A549 (cell line): Measurements from ENCODE around the gene SEC22C. TPM values are rescaled to one million over a fixed set of nuclear protein-coding genes. Genes with fewer than 3 reads are reported as not detected.

Experiments used
- ATAC-seq, 2 experiments: fragments of 200-7000 bp in 1 of 2; fragments of >200 bp in 1 of 2; cut with Nextera tagmentation in 1 of 2; cut with Tn5 transposase in 1 of 2; 3 replicates each; pipeline versions ENCODE4 v1.8.0 to v1.9.1; 2018 to 2020; ENCODE audit warnings: mild to moderate bottlenecking in 1 of 2, moderate library complexity in 1 of 2
- CTCF ChIA-PET: fragments of 300-600 bp; sonication (Branson Sonifier 250); formaldehyde crosslinking; extraction: SDS; loops from one replicate; lab custom pipeline; 2021; ENCODE audit warnings: antibody characterized with exemption, inconsistent platforms; lab: Yijun Ruan, JAX
- POLR2A ChIA-PET: fragments of 350-600 bp; formaldehyde crosslinking; extraction: SDS; loops from one replicate; lab custom pipeline; 2021; ENCODE audit warnings: antibody characterized with exemption, inconsistent platforms; lab: Yijun Ruan, JAX
- DNase-seq, 2 experiments: peaks; one replicate each; pipeline versions ENCODE4 v3.0.0 to v3.0.0-alpha.2; 2011 to 2016; ENCODE audit warnings: low read depth in 1 of 2, low spot score in 1 of 2
- FAIRE-seq: peaks from 2 replicates; lab custom pipeline; 2011; peaks lifted over from hg19 to GRCh38; lab: Jason Lieb, UNC
- H3K27ac ChIP-seq, 2 experiments: fragments of >200 bp; sonication (Bioruptor Twin); formaldehyde crosslinking; 3 replicates each; pipeline ENCODE4 v1.5.1; 2016 to 2017
- H3K4me1 ChIP-seq: fragments of >200 bp; sonication (Bioruptor Twin); formaldehyde crosslinking; 3 replicates; pipeline ENCODE4 v1.6.1; 2016
- H3K4me2 ChIP-seq: fragments of >200 bp; sonication (Bioruptor Twin); formaldehyde crosslinking; 3 replicates; pipeline ENCODE4 v1.6.1; 2016
- H3K4me3 ChIP-seq: fragments of >200 bp; sonication (Bioruptor Twin); formaldehyde crosslinking; 3 replicates; pipeline ENCODE4 v1.5.1; 2016
- H3K9me3 ChIP-seq: fragments of >200 bp; sonication (Bioruptor Twin); formaldehyde crosslinking; 3 replicates; pipeline ENCODE4 v1.6.1; 2016
- BHLHE40 ChIP-seq: IDR thresholded peaks from 2 replicates; pipeline ENCODE4 v1.6.1; 2012; ENCODE audit warnings: low read depth, low read length, inconsistent platforms
- CBX8 ChIP-seq: fragments of 200-600 bp; sonication (generic); IDR thresholded peaks from 2 replicates; pipeline ENCODE4 v1.6.1; 2016
- CHD2 ChIP-seq: fragments of 150-350 bp; IDR thresholded peaks from 2 replicates; pipeline ENCODE4 v1.6.1; 2014; ENCODE audit warnings: low read length; ENCODE audit not compliant: partially characterized antibody
- EP300 ChIP-seq, 2 experiments: fragments of >200 bp; sonication (Bioruptor Twin); formaldehyde crosslinking; IDR thresholded peaks; 2 replicates in 1 of 2; 3 replicates in 1 of 2; pipeline ENCODE4 v1.6.1; 2016 to 2017
- FOSL2 ChIP-seq, 2 experiments: fragments of 450-650 bp in 1 of 2; fragments of >200 bp in 1 of 2; sonication (Bioruptor Twin) in 1 of 2; formaldehyde crosslinking; IDR thresholded peaks; 2 replicates each; pipeline versions ENCODE4 v1.5.0 to v1.6.1; 2016 to 2020; ENCODE audit warnings: mild to moderate bottlenecking in 1 of 2, moderate library complexity in 1 of 2
- FOXS1 ChIP-seq: fragments of 250-450 bp; sonication (Bioruptor Pico); IDR thresholded peaks from 2 replicates; pipeline ENCODE4 v1.5.0; 2020; ENCODE audit warnings: mild to moderate bottlenecking, moderate library complexity
- GATA3 ChIP-seq: IDR thresholded peaks from 2 replicates; pipeline ENCODE4 v1.6.1; 2012; ENCODE audit warnings: borderline replicate concordance
- HEYL ChIP-seq: fragments of 250-450 bp; sonication (Bioruptor Pico); IDR thresholded peaks from 2 replicates; pipeline ENCODE4 v1.8.0; 2021; ENCODE audit warnings: mild to moderate bottlenecking, moderate library complexity
- HOXA7 ChIP-seq: fragments of 250-450 bp; sonication (Bioruptor Pico); IDR thresholded peaks from 2 replicates; pipeline ENCODE4 v1.5.0; 2020; ENCODE audit warnings: mild to moderate bottlenecking, moderate library complexity
- JUNB ChIP-seq: fragments of >200 bp; sonication (Bioruptor Twin); formaldehyde crosslinking; IDR thresholded peaks from 2 replicates; pipeline ENCODE4 v1.6.1; 2016
- KDM1A ChIP-seq: fragments of 200-600 bp; sonication (generic); IDR thresholded peaks from 2 replicates; pipeline ENCODE4 v1.6.1; 2016; ENCODE audit warnings: low read depth, mild to moderate bottlenecking
- KDM5A ChIP-seq: fragments of 200-600 bp; sonication (generic); IDR thresholded peaks from 2 replicates; pipeline ENCODE4 v1.6.1; 2016; ENCODE audit warnings: antibody characterized with exemption, mild to moderate bottlenecking
- POLR2A ChIP-seq: IDR thresholded peaks from 2 replicates; pipeline ENCODE4 v1.6.1; 2012; ENCODE audit warnings: mild to moderate bottlenecking, low read length
- POLR2AphosphoS2 ChIP-seq: conservative IDR thresholded peaks from 2 replicates; pipeline ENCODE4 v1.6.1; 2012; ENCODE audit warnings: low read length, improper control_type of control experiment, inconsistent platforms
- RFX5 ChIP-seq: fragments of 450-650 bp; IDR thresholded peaks from 2 replicates; pipeline ENCODE4 v1.7.1; 2014; ENCODE audit warnings: antibody characterized with exemption, mild to moderate bottlenecking, moderate library complexity
- SMC3 ChIP-seq: fragments of >200 bp; sonication (Bioruptor Twin); formaldehyde crosslinking; IDR thresholded peaks from 3 replicates; pipeline ENCODE4 v1.6.1; 2018; ENCODE audit warnings: inconsistent platforms
- SREBF2 ChIP-seq: fragments of 450-650 bp; IDR thresholded peaks from 2 replicates; pipeline ENCODE4 v1.6.1; 2014; ENCODE audit warnings: mild to moderate bottlenecking, moderate library complexity
- ZFP36 ChIP-seq: fragments of 450-650 bp; IDR thresholded peaks from 2 replicates; pipeline ENCODE4 v1.6.1; 2014; ENCODE audit warnings: borderline replicate concordance; ENCODE audit not compliant: partially characterized antibody
- WGBS: methylation state at CpG from one replicate; pipeline ENCODE4 v1.1.6; 2017; ENCODE audit errors: missing lambda C conversion rate; 5-methylcytosine and 5-hydroxymethylcytosine counted together
- polyA plus RNA-seq, 4 experiments: library from polyadenylated mRNA; depleted of rRNA in 3 of 4; stranded (reverse); fragments of >200 nt; fragmentation: RNase III in 1 of 4; extraction: RNeasy Plus Mini Kit Qiagen cat#74134 plus additional on column Dnase treatment in 1 of 4; gene quantifications; 2 replicates in 3 of 4; 3 replicates in 1 of 4; pipeline ENCODE4 v1.2.3, GENCODE V29; 2011 to 2017
- TF ChIP-seq, protein P1 (sequence below): fragments of 250-450 bp; sonication (Bioruptor Pico); IDR thresholded peaks from 2 replicates; pipeline ENCODE4 v1.5.0; 2021; ENCODE audit warnings: mild to moderate bottlenecking, moderate library complexity, borderline replicate concordance
- TF ChIP-seq, protein P2 (sequence below): IDR thresholded peaks from 2 replicates; pipeline ENCODE4 v1.6.1; 2012
- TF ChIP-seq, protein P3 (sequence below): fragments of 250-450 bp; sonication (Bioruptor Pico); IDR thresholded peaks from 2 replicates; pipeline ENCODE4 v1.5.0; 2020; ENCODE audit warnings: low read depth, mild to moderate bottlenecking, moderate library complexity
- TF ChIP-seq, protein P4 (sequence below): fragments of 450-650 bp; IDR thresholded peaks from 2 replicates; pipeline ENCODE4 v1.6.1; 2014; ENCODE audit warnings: antibody characterized with exemption

Gene SEC22C
- polyA plus RNA-seq, 2 of the 4 experiments (the other 2 are of a cell fraction) = 31.0 to 36.2 TPM

DNA sequence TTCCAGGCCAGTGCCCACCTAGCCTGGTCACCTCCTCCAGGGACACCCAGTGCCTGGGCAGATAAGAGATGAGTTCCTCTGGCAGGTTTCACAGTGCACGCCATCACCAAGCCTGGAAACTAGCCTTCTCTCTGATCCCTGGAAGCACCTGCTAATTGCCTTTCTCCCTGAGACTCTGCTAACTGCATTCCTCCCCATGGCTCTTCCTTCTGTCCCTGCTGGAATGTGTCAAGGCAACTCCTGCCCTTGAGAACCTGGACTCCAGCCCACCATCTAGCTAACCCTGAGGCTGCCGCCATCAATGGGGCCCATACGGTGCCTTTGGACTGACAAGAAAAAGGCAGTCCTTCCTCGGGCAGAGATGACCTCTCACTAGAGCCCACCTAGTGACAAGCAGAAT lies 60.9 kb downstream of the SEC22C start:
- ATAC-seq (no peak), DNase-seq (no peak), FAIRE-seq (no peak)
- no peak overlapping the region for H3K4me2 ChIP-seq
- WGBS = 100% methylated on average over 1 of the region's 4 CpGs
- ChIA-PET CTCF (no interaction called here), POLR2A (no interaction called here)
- H3K4me1 ChIP-seq = no peaks in the 10 kb centered on the region
- no peak overlapping the region for H3K27ac ChIP-seq
- no peak for TF ChIP-seq ZFP36
- no peak overlapping the region for H3K4me3 ChIP-seq
- H3K9me3 ChIP-seq = no peaks in the 10 kb centered on the region

DNA sequence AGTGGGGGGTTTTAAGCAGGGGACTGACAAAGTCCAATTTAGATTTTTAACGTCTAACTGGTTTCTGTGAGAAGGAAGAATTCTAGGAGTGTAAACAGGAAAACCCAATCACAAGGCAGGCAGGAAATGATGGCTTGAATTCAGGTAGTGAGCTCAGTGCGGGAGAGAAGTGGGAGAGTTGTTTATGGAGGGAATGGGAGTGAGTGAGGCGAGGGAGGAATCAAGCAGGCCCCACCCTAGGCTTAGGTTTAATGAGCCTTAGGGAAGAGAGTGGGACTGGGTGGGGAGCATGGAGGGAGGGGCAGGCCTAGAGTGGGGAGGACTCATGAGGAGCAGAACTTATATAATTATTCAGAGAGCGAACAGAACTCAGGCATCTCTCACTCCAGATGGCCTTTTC lies 61.4 kb downstream of the SEC22C start:
- no peaks in the 10 kb centered on the region for H3K4me1 ChIP-seq
- H3K27ac ChIP-seq = no peak overlapping the region
- WGBS = 60% methylated on average over 4 of the region's 4 CpGs
- FAIRE-seq (no peak), DNase-seq (no peak), ATAC-seq (no peak)
- no peak overlapping the region for H3K4me2 ChIP-seq
- no peak overlapping the region for H3K4me3 ChIP-seq
- POLR2A ChIA-PET = no interaction called here
- TF ChIP-seq KDM1A (no peak), HEYL (no peak), SREBF2 (no peak), HOXA7 (CRISPR knock-in tag) (no peak), SMC3 (no peak), EP300 (IDR thresholded peaks at IDR 0.05) (no peak), JUNB (no peak), KDM5A (no peak), POLR2AphosphoS2 (no peak), BHLHE40 (no peak), CHD2 (no peak), GATA3 (no peak), CBX8 (no peak), RFX5 (no peak)
- TF ChIP-seq, protein P1, sequence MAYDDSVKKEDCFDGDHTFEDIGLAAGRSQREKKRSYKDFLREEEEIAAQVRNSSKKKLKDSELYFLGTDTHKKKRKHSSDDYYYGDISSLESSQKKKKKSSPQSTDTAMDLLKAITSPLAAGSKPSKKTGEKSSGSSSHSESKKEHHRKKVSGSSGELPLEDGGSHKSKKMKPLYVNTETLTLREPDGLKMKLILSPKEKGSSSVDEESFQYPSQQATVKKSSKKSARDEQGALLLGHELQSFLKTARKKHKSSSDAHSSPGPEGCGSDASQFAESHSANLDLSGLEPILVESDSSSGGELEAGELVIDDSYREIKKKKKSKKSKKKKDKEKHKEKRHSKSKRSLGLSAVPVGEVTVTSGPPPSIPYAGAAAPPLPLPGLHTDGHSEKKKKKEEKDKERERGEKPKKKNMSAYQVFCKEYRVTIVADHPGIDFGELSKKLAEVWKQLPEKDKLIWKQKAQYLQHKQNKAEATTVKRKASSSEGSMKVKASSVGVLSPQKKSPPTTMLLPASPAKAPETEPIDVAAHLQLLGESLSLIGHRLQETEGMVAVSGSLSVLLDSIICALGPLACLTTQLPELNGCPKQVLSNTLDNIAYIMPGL = no peak
- TF ChIP-seq, protein P2, sequence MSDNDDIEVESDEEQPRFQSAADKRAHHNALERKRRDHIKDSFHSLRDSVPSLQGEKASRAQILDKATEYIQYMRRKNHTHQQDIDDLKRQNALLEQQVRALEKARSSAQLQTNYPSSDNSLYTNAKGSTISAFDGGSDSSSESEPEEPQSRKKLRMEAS = no peak
- TF ChIP-seq, protein P3, sequence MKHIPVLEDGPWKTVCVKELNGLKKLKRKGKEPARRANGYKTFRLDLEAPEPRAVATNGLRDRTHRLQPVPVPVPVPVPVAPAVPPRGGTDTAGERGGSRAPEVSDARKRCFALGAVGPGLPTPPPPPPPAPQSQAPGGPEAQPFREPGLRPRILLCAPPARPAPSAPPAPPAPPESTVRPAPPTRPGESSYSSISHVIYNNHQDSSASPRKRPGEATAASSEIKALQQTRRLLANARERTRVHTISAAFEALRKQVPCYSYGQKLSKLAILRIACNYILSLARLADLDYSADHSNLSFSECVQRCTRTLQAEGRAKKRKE (CRISPR knock-in tag) = no peak
- TF ChIP-seq, all 56 proteins: peak for 0
- H3K9me3 ChIP-seq = no peaks in the 10 kb centered on the region
- CTCF ChIA-PET = interaction anchor here (1.5 kb wide), 1 partner anchor 13 kb away, joined by 3 read pairs; no protein-coding TSS in a partner anchor

DNA sequence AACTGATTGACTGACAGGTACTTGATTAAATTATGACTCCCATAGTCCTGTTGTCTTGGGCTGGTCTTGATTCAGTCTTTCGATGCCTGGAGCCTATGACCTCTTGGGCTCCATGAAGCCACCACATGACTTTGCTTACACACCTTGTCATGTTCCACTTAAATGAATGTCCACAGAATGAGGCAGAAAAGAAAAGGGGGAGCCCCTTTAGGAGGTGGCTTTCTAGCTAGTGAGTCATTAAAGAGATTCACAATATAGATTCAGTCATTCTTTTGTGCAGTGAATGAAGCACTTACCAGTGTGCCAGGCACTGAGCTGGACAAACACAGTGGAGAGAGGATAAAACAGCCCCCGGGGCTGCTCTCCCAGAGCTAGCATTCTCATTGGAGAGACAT lies 62.2 kb downstream of the SEC22C start:
- ChIA-PET CTCF (interaction anchor here (0.6 to 1.5 kb wide), 2 partner anchors 13 to 27 kb away, joined by 3 read pairs; no protein-coding TSS in a partner anchor), POLR2A (no interaction called here)
- no peak overlapping the region for H3K27ac ChIP-seq
- H3K4me2 ChIP-seq = no peak overlapping the region
- H3K4me1 ChIP-seq = no peaks in the 10 kb centered on the region
- no peak for TF ChIP-seq EP300 (IDR thresholded peaks at IDR 0.05)
- no peak for TF ChIP-seq KDM1A
- TF ChIP-seq, protein P4, sequence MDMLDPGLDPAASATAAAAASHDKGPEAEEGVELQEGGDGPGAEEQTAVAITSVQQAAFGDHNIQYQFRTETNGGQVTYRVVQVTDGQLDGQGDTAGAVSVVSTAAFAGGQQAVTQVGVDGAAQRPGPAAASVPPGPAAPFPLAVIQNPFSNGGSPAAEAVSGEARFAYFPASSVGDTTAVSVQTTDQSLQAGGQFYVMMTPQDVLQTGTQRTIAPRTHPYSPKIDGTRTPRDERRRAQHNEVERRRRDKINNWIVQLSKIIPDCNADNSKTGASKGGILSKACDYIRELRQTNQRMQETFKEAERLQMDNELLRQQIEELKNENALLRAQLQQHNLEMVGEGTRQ = no peak
- no peak for TF ChIP-seq HOXA7 (CRISPR knock-in tag)
- TF ChIP-seq SREBF2 = no peak
- TF ChIP-seq, protein P2 = no peak
- TF ChIP-seq FOSL2 (IDR thresholded peaks at IDR 0.05) = no peak
- TF ChIP-seq FOSL2 (CRISPR knock-in tag; IDR thresholded peaks at IDR 0.05) = no peak
- no peak for TF ChIP-seq FOXS1 (CRISPR knock-in tag)
- TF ChIP-seq POLR2A = no peak
- no peak overlapping the region for H3K4me3 ChIP-seq
- no peak for ATAC-seq
- FAIRE-seq = no peak
- no peak for DNase-seq
- 30% methylated on average over 2 of the region's 2 CpGs for WGBS
- H3K9me3 ChIP-seq = no peaks in the 10 kb centered on the region
